Measurements from ENCODE around the gene GGTLC3. TPM values are rescaled to one million over a fixed set of nuclear protein-coding genes. Genes with fewer than 3 reads are reported as not detected.
"Not testable (repeated sequence)": the region's sequence is repeated elsewhere in the genome, so short reads cannot be mapped to it uniquely, and the experiment has no call there.

GGTLC3 gene
- not detected in 2 replicates for total RNA-seq

GRCh38 chr22:18518061-18518460, at the start of gene GGTLC3:
TSS of gene GGTLC3 (minus strand) at chr22:18518161. CDS start at chr22:18517897, 264 bp downstream.
- H3K36me3 Mint-ChIP-seq (ENCODE audit: low read depth); H3K27me3 Mint-ChIP-seq (ENCODE audit: insufficient read depth); H3K4me1 Mint-ChIP-seq (ENCODE audit: low read depth); H3K27ac Mint-ChIP-seq; intact Hi-C loops (cut with micrococcal nuclease); DNase-seq (ENCODE audit: low spot score); H3K9me3 Mint-ChIP-seq; H3K4me3 Mint-ChIP-seq: not testable (repeated sequence)

GRCh38 chr22:18560099-18560974, 42.4 kb upstream of the GGTLC3 start:
- H3K27ac Mint-ChIP-seq; H3K9me3 Mint-ChIP-seq; H3K4me1 Mint-ChIP-seq (ENCODE audit: low read depth); H3K4me3 Mint-ChIP-seq; H3K27me3 Mint-ChIP-seq (ENCODE audit: insufficient read depth); intact Hi-C loops (cut with micrococcal nuclease); DNase-seq (ENCODE audit: low spot score); H3K36me3 Mint-ChIP-seq (ENCODE audit: low read depth): not testable (repeated sequence)

GRCh38 chr22:18558939-18559338, 41.0 kb upstream of the GGTLC3 start:
- H3K4me3 Mint-ChIP-seq; H3K27me3 Mint-ChIP-seq (ENCODE audit: insufficient read depth); H3K9me3 Mint-ChIP-seq; H3K36me3 Mint-ChIP-seq (ENCODE audit: low read depth); DNase-seq (ENCODE audit: low spot score); H3K4me1 Mint-ChIP-seq (ENCODE audit: low read depth); H3K27ac Mint-ChIP-seq; intact Hi-C loops (cut with micrococcal nuclease): not testable (repeated sequence)

- H3K9me3 Mint-ChIP-seq; H3K4me3 Mint-ChIP-seq; H3K27ac Mint-ChIP-seq; intact Hi-C loops (cut with micrococcal nuclease); DNase-seq (ENCODE audit: low spot score); H3K36me3 Mint-ChIP-seq (ENCODE audit: low read depth); H3K4me1 Mint-ChIP-seq (ENCODE audit: low read depth); H3K27me3 Mint-ChIP-seq (ENCODE audit: insufficient read depth): not testable (repeated sequence)
Observed at GRCh38 chr22:18558516-18558915, 40.6 kb upstream of the GGTLC3 start.

GRCh38 chr22:18554280-18555256, 36.6 kb upstream of the GGTLC3 start:
- H3K36me3 Mint-ChIP-seq (ENCODE audit: low read depth); H3K4me1 Mint-ChIP-seq (ENCODE audit: low read depth); H3K27ac Mint-ChIP-seq; H3K9me3 Mint-ChIP-seq; H3K4me3 Mint-ChIP-seq; H3K27me3 Mint-ChIP-seq (ENCODE audit: insufficient read depth); intact Hi-C loops (cut with micrococcal nuclease); DNase-seq (ENCODE audit: low spot score): not testable (repeated sequence)

GRCh38 chr22:18552839-18553597, 35.1 kb upstream of the GGTLC3 start:
- intact Hi-C loops (cut with micrococcal nuclease); H3K4me3 Mint-ChIP-seq; H3K9me3 Mint-ChIP-seq; H3K27ac Mint-ChIP-seq; H3K36me3 Mint-ChIP-seq (ENCODE audit: low read depth); H3K27me3 Mint-ChIP-seq (ENCODE audit: insufficient read depth); H3K4me1 Mint-ChIP-seq (ENCODE audit: low read depth); DNase-seq (ENCODE audit: low spot score): not testable (repeated sequence)

- H3K36me3 Mint-ChIP-seq (ENCODE audit: low read depth); DNase-seq (ENCODE audit: low spot score); H3K4me1 Mint-ChIP-seq (ENCODE audit: low read depth); H3K9me3 Mint-ChIP-seq; H3K27me3 Mint-ChIP-seq (ENCODE audit: insufficient read depth); intact Hi-C loops (cut with micrococcal nuclease); H3K4me3 Mint-ChIP-seq; H3K27ac Mint-ChIP-seq: not testable (repeated sequence)
Observed at GRCh38 chr22:18551046-18551445, 33.1 kb upstream of the GGTLC3 start.

- H3K36me3 Mint-ChIP-seq (ENCODE audit: low read depth); DNase-seq (ENCODE audit: low spot score); intact Hi-C loops (cut with micrococcal nuclease); H3K4me1 Mint-ChIP-seq (ENCODE audit: low read depth); H3K27me3 Mint-ChIP-seq (ENCODE audit: insufficient read depth); H3K9me3 Mint-ChIP-seq; H3K4me3 Mint-ChIP-seq; H3K27ac Mint-ChIP-seq: not testable (repeated sequence)
Observed at GRCh38 chr22:18549458-18550179, 31.7 kb upstream of the GGTLC3 start.

GRCh38 chr22:18544615-18545014, 26.7 kb upstream of the GGTLC3 start:
- intact Hi-C loops (cut with micrococcal nuclease); H3K27me3 Mint-ChIP-seq (ENCODE audit: insufficient read depth); H3K9me3 Mint-ChIP-seq; H3K4me1 Mint-ChIP-seq (ENCODE audit: low read depth); H3K4me3 Mint-ChIP-seq; H3K27ac Mint-ChIP-seq; H3K36me3 Mint-ChIP-seq (ENCODE audit: low read depth); DNase-seq (ENCODE audit: low spot score): not testable (repeated sequence)

GRCh38 chr22:18543400-18543799, 25.4 kb upstream of the GGTLC3 start:
- H3K36me3 Mint-ChIP-seq (ENCODE audit: low read depth); H3K4me3 Mint-ChIP-seq; H3K27me3 Mint-ChIP-seq (ENCODE audit: insufficient read depth); DNase-seq (ENCODE audit: low spot score); H3K9me3 Mint-ChIP-seq; H3K4me1 Mint-ChIP-seq (ENCODE audit: low read depth); H3K27ac Mint-ChIP-seq; intact Hi-C loops (cut with micrococcal nuclease): not testable (repeated sequence)

- H3K36me3 Mint-ChIP-seq (ENCODE audit: low read depth); H3K9me3 Mint-ChIP-seq; H3K27me3 Mint-ChIP-seq (ENCODE audit: insufficient read depth); intact Hi-C loops (cut with micrococcal nuclease); H3K4me1 Mint-ChIP-seq (ENCODE audit: low read depth); H3K27ac Mint-ChIP-seq; DNase-seq (ENCODE audit: low spot score); H3K4me3 Mint-ChIP-seq: not testable (repeated sequence)
Observed at GRCh38 chr22:18539994-18540393, 22.0 kb upstream of the GGTLC3 start.

- H3K4me3 Mint-ChIP-seq; H3K4me1 Mint-ChIP-seq (ENCODE audit: low read depth); H3K36me3 Mint-ChIP-seq (ENCODE audit: low read depth); intact Hi-C loops (cut with micrococcal nuclease); DNase-seq (ENCODE audit: low spot score); H3K27ac Mint-ChIP-seq; H3K27me3 Mint-ChIP-seq (ENCODE audit: insufficient read depth); H3K9me3 Mint-ChIP-seq: not testable (repeated sequence)
Observed at GRCh38 chr22:18534315-18534714, 16.4 kb upstream of the GGTLC3 start.

All from activated T-helper 1 cell treated with anti-CD3 and anti-CD28 coated beads, Interleukin-12 subunit alpha, Interleukin-12 subunit beta, Interleukin-2, Interleukin-4 antibody, amounts not matched to agents 30 ng/mL and 10 ng/mL and 1 ng/mL, durations not matched to agents 14 hours and 24 hours and 36 hours (primary cell).